Cortex of kidney (tissue), 1 donor: ENCODE measurements around the gene ZNF479.
"Not testable (repeated sequence)": the region's sequence is repeated elsewhere in the genome, so short reads cannot be mapped to it uniquely, and the experiment has no call there.

Source experiments
- DNase-seq: peaks from one replicate; lab custom pipeline; 2025; lab: John Stamatoyannopoulos, UW

ZNF479 gene

GRCh38 chr7:57132336-57132735 lies at the start of gene ZNF479:
Gene ZNF479, minus strand, starts transcription at chr7:57132436. Its CDS starts 112 bp downstream, at chr7:57132324.
- not testable (repeated sequence) for DNase-seq

- no peak for DNase-seq
Measured at GRCh38 chr7:57182031-57182430, 49.8 kb upstream of the ZNF479 start.

GRCh38 chr7:57181281-57181680 lies 49.0 kb upstream of the ZNF479 start:
- DNase-seq = no peak

GRCh38 chr7:57179776-57180415 lies 47.7 kb upstream of the ZNF479 start:
- DNase-seq = no peak

GRCh38 chr7:57178768-57179139 lies 46.5 kb upstream of the ZNF479 start:
- no peak for DNase-seq

- DNase-seq = no peak
Measured at GRCh38 chr7:57177856-57178767, 45.9 kb upstream of the ZNF479 start.

GRCh38 chr7:57176928-57177635 lies 44.8 kb upstream of the ZNF479 start:
- no peak for DNase-seq

GRCh38 chr7:57165285-57165899 lies 33.2 kb upstream of the ZNF479 start:
- no peak for DNase-seq

- DNase-seq = not testable (repeated sequence)
Measured at GRCh38 chr7:57120123-57120784, 12.0 kb downstream of the ZNF479 start.
